ENCODE data around the gene SLC30A2.

Gene SLC30A2

DNA sequence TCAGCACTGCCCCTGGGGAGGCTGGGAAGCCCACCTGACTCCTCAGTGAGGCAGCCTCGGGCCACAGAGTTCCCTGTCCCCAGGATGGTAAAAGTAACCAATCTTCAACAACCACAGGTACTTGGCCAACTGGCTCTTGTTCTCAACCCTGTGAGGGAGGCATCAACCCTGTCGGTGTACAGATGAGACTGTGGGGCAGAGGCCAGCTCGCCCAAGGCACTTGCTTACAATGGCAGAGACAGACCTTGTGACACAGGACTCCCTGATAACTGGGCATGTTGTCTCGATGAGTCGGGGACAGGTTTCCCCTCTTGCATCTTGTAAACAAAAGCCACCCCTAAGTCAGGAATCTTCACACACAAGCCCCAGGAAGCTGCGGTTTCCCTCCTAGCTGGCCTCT, 8.0 kb downstream of the SLC30A2 start:
- no peak for DNase-seq

DNA sequence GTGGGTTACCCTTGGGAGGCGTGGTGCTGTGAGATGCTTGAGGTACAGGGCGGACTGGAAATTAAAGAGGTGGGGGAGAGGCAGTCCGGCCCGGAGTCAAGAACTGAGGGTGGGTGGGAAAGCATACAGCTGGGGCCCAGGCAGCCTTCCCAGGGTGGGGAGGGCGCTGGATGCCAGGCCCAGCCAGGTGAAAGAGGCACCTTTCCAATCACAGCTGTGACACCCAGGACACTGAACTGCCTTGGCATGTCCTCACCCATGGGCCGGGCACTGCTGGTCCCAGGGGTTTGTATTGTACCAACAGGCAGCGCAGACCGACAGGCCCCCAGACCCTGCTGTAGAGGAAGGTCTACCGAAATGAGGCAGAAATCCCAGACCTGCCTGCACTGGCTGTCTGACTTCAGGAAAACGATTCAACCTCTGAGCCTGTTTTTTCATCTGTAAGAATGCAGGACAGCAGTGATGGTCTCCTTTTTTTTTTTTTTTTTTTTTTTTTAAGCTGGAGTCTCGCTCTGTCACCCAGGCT, 9.1 kb downstream of the SLC30A2 start:
- no peak for DNase-seq

DNA sequence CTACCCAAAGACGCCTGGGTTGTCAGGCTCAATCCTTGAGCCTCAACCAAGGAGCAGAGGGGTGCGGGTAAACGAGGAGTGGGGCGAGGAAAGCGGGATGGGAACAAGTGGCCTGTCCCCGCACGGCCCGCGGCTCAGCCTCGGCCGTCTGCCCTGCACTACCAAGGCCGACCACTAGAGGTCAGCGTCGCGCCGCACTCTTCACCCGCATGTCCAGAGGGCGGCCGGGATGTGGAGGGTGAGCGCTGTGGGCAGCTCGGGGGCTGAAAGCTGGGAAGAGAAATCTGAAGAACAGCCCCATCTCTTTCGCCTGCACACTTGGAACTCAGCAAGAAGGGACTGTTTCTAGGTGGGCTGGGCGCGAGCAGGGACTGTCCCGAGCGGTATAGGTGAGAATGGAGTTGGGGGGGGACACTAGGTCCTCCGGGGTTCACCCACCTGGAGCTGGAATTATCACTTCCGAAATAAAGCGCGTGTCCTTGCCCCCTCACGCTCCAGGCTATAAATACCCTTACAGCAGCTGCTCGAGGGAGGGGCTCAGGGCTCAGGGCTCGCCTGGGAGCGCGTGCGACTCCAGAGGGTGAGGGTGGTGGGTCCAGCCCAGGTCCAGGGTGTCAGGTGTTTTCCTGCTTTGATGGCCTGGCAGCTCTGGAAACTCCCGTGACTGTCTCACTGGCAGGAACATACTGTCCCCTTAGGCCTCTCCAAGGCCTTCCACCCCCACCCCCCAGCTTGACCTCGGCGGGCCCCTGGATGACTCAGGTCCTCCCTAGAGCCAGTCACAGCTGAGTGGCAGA, 9.8 kb downstream of the SLC30A2 start:
- peak; percentile 85 for DNase-seq

DNA sequence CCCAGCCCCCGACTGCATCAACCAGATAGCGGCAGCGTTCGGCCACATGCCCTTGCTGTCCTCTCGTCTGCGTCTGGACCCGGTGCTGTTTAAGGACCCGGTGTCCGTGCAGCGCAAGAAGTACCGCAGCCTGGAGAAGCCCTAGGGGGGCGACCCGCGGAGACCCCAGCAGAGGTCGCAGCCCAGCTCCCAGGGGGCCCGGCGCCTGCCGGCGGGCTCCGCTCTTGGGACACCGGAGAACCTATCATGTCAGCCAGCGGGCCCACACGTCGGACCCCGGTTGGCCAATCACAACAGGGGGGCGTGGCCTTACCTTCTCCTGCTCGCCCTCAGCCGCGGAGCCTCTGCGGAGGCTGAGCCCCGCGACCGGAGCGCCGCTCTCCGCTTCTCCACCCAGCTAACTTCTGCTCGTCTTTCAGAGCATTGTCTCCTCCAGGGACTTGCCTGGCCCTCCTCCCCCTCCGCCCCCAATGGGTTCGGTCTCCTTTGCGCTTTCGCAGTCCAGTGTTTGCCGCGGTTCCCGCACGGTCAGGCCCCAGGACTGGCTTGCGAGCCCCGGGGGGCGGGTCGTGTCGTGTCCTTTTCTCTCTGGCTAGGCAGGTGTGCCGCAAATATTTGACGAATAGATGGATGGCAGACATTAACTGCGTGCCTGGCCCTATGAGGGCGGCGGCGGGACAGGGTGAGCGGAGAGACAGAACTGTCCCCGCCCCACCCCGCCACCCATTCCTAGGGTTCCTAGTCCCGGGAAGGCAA, 10.5 kb downstream of the SLC30A2 start:
- peak; percentile 89 for DNase-seq

DNA sequence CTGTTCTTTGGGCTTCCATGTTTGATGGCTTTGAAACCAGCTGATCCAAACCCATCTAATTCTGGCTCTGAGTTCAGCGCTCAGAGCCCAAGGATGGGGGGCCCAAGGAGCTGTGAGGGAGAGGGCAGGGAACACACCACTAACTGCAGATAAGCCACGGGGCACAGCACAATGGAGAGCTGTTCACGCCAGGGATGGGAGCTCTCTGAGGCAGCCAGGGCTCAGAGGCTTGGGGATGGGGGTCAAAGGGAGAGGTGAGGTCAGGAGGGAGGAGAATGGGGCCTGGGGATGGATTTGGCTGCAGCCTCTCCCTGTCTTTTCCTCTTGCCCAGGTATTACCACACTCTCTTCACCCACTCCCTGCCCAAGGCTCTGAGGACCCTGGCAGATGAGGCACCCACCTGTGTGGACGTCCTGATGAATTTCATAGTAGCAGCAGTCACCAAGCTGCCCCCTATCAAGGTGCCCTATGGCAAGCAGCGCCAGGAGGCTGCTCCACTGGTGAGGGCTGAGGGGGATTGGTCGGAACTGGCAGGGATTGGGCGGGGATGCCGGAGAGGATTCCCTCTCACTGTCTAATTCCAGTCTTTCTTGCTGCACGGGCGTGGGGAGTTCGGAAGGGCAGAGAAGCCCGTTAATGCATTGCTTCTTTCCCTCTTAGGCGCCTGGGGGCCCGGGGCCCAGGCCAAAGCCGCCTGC, 11.3 kb downstream of the SLC30A2 start:
- no peak for DNase-seq

DNA sequence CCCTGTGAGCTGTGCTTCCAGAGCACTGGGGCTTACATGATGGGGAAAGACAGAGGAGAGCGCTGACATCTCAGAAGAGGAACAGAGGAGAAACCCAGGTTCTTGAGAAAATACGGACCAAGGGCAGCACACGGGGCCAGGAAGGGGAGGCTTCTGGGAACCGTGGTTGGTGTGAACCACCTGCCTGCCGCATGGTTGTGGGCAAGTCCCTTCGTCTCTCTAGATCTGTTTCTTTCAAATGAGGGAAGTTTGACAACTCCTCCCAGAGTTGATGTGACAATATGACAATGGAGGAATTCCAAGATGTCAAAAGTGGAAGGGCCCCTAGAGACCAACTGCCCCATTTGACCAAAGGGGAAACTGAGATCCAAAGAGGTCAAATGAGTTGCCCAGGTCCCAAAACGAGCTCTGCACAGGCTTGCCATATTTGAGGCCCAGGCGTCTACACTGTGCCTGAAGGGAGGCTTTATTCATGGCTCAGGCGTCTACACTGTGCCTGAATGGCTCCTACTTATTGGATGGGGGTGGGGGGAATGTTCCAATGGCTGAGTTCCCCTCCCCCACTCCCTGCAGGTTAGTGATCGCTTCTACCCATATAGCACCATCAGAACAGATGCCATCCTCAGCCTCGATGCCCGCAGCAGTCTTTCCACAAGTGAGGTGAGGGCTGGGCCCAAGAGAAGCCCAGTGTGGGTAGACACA, 13.1 kb downstream of the SLC30A2 start:
- DNase-seq, result no peak

DNA sequence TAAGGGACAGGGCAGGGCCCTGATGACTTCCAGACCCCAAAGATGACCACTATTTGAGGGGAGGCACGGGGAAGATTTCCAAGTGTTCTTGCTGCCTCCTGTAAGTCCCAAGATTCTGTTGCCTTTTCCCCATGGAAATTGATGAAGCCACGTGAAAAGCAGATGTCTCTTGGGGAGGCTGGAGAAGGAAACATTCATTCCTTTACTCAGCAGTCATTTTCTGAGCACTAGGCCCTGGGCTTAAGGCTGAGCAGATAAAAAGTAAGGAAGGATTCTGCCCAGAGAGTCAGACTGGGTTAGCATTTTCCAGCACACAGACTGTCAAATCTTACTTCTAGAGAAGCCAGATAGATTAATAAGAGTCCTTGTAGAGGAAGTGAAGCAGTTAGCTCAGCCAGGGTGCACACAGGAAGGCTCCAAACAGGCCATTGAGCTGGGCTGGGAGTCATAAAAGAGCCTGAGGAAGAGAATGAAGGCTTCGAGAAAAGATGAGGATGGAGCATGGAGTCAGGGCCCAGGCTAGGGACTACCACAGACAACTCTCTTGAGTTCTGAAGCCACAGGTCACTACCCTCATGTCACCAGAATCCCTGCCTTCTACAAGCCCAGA, 14.2 kb downstream of the SLC30A2 start:
- no peak for DNase-seq

DNA sequence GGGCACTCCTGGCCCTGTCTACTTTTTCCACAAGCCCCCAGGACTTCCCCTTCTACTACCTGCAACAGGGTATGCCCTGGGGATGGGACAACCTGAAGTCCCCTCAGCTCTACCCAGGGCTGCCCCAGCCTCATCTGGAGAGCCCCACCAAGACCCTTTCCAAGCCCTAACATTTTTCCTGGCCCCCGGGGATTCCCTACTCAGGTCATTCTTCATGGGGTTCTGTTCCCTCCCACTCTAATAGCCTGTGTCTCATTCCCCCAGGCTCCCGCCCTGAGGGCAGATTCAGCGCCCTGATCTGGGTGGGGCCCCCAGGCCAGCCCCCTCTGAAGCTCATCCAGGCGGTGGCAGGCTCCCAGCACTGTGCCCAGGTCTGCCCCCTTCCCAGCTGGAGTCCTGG, 14.7 kb downstream of the SLC30A2 start:
- DNase-seq, result no peak

DNA sequence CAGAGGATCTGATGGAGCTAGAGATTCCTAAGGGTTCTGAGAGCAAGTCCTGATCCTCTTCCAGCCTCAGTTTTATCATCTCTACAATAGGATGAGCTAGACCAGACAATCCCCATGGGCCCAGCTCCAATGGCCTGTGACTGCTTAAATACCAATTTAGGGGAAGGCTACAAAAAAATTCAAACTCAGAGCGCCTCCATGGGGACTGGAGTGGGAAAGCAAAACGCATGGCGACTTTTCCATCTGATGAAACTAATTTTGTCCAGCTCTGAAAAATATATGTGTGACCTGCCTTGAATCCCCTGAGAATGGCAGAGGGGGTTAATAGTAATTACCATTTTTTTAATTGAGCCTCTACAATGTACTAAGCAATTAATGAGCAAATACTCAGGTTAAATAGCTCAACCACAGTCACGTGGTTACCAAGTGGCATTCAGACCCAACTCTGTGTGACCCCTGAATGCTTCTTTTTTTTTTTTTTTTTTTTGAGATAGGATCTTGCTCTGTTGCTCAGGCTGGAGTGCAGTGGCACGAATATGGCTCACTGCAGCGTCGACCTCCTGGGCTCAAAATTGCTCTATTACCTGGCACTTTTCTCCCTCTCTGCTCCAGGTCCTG, 15.9 kb downstream of the SLC30A2 start:
- DNase-seq, result no peak

DNA sequence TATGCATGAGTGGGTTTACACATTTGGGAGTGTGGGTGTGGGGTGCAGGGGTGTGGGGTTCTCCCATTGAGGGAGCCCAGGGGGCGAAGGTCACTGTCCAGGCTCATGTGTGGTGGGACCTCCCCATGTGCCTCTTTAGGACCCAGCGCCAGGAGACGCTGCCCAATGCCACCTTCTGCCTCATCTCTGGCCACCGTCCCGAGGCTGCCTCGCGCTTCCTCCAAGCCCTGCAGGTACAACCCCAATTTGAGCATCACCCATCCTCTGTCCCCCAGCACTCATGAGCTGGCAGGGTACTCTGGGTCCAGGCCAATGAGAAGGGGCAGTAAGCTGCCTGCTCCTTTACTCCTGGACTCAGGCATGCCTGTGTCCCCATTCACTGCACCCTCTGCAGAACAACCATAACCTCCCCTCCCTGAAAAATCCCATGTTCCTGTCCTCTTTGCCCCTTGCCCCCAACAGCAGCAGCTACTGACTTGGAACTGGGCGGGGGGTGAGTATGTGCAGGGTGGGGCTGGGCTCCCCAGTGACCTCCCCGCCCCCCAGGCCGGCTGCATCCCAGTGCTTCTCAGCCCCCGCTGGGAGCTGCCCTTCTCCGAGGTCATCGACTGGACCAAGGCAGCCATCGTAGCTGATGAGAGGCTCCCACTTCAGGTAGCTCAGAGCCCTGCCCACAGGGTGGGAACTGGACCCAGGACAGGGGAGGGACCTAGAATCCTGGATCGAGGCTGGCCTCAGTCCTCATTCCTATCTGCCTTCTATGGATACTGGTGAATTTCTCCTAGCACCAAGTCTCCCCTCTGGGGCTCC, 16.7 kb downstream of the SLC30A2 start:
- no peak for DNase-seq

DNA sequence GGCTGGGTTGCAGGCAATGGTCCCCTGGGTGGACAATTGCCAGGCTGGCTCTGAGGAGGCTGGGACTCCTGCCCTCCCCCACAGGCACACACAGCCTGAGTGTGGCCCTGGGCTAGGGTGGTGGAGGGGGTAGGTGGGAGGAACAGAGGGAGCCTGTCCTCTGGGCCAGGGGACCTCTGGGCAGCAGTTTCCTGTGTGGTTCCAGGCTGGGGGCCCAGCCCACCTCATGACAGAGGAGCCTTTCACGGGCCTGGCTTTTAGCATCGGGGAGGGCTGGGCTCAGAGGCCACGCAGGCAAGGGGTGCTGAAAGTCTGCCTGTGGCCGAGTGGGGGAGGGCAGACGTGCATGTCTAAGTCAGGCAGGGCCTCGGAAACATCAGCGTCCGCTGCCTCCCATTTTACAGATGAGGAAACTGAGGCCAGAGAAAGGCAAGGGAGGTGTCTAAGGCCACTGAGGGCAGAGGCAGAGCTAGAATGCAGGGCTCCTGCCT, 17.4 kb downstream of the SLC30A2 start:
- no peak for DNase-seq

DNA sequence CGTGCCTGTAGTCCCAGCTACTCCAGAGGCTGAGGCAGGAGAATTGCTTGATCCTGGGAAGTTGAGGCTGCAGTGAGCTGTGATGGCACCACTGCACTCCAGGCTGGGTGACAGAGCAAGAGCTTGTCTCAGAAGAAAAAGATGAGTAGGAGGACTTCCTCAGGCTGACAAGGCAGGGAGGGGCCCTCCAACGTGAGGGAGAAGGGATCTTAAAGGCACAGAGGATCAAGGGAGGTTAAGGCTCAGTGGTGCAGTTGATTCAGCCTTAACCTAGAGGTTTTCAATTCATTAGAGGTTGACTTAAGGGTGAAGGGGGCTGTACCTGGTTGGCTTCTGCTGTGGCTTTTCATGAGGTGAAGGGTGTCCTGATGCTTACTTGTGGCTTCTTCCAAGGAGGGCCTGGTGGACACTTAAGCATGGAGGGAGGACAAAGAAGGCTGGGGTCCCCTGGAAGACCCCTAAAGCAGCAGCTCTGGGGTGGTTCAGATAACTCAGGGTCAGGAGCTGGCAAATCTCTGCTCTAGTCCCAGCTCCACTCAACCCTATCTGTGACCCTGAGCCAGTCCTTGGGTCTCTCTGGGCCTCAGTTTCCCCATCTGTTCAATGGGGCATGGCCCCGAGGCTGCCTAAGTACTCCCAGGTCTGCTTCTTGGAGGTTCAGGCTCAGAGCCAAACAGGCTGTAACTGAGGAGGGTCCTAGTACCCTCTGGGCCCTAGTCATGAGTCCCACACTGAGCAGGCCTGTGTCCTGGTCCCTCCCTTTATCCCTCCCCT, 18.0 kb downstream of the SLC30A2 start:
- no peak for DNase-seq

DNA sequence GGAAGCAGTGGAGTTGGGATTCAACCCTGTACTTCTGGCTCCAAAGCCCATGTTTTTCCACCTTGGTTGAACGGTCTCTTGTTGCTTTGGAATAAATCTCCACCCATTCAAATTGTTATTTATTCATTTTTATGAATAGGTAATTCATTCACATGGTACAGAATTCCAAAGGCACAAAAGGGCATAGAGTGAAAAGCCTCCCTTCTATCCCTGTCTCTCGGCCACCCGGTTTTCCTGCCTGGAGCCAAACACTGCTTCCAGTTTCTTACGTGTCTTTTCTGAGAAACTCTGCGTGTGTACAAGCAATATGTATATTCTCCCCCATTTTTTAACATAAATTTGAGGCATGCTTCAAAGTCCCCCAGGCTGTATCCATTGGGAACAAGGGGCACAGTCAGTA, 20.4 kb downstream of the SLC30A2 start:
- DNase-seq, result no peak

DNA sequence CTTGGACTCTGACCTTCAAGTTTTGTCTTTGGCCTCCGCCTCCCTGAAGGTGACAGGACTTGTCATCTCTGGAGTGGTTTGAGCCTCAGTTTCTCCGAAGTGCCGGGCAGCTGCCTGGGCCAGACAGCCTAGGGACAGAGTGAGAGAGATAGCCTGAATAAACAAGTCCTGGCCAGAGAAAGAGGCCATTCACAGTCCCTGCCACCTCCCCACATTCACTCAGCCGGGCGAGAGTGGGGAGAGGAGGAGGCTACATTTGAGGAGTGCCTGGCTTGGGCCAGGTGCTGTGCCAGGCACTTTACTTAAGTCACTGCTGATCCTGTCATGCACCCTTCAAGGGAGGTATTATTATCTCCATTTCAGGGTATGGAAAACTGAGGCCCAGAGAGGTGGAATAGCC, 20.9 kb downstream of the SLC30A2 start:
- DNase-seq, result no peak

DNA sequence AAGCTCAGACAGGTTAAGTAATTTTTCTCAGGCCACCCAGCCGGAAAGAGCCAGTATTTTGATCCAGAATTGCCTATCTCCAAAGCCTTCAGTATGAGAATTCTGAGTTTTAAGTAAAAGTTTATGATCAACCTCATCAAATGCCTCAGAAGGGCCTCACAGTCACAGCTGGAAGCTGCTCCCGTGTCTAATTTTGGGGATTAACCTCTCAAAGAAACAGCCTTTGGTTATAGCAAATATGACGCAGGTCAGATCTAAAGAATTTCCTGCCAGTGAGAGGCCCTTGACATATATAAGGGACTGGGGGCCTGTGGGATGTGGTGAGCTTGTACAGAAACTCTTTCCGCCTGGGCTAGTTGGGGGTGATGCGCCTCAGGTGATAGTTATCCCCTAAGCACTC, 22.1 kb downstream of the SLC30A2 start:
- no peak for DNase-seq

DNA sequence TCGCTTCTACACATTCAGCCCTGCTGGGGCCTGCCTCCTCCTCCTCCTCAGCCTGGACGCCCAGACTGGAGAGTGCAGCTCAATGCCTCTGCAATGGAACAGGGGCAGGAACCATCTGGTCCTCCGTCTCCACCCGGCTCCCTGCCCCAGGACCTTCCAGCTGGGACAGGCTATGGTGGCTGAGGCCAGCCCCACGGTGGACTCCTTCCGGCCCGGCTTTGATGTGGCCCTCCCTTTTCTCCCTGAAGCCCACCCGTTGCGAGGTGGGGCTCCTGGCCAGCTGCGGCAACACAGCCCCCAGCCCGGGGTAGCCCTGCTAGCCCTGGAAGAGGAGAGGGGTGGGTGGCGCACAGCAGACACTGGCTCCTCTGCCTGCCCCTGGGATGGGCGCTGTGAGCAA, 22.9 kb downstream of the SLC30A2 start:
- DNase-seq, result no peak

DNA sequence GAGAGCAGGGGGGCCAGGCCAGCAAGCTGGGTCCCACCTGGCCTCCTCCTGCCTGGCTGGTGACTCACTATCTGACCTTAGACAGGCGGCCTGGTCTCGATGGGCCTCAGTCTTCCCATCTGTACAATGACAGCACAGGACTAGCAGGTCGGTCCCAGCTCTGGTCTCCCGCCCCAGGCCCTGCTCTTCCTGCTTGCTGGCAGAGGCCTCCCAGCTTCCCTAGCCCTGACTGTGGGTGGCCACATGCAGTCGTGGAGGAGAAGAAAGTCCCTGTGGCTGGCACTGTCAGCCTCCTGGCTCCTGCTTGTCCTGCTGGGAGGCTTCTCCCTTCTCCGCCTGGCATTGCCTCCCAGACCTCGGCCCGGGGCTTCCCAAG, 23.5 kb downstream of the SLC30A2 start:
- no peak for DNase-seq

DNA sequence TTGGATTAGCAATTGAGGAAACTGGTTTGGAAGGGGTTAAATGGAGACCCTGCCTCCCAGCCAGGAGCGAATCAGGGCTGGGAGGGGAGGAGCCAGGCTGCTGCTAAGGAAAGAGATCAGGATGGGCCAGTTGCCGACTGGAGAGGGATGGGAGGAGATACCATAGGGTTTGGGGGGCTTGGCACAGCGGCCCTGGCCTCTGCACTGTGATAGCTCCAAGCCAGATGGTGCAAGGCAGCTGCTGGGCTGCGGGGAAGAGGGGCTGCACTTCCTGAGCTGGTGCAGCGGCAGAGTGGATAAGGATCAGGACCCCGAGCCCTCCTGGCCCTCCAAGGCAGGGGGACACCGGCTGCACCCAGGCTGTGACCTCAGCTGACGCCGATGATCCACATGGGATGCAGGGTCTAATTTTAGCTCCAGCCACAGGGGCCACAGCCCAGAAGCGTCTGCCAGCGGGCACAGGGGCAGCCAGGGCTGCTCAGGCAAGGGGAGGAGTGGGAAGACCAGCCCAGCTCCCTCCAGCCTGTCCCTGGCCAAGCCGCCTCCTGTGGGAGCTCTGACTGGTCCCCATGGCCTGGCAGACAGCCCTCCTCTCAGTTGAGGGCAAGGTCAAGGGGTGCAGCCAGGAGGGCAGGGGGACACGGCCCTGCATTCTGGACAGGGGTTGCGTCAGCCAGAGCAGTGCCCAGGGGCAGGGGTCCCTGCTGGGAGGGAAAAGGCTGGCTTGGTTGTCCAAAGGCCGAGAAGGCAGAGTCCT, 24.1 kb downstream of the SLC30A2 start, which contains the start of gene EXTL1:
Gene EXTL1 (plus strand): TSS at position 129 of the 757 bp plus-strand sequence. CDS start 872 bp downstream, outside the sequence.
- no peak for DNase-seq

DNA sequence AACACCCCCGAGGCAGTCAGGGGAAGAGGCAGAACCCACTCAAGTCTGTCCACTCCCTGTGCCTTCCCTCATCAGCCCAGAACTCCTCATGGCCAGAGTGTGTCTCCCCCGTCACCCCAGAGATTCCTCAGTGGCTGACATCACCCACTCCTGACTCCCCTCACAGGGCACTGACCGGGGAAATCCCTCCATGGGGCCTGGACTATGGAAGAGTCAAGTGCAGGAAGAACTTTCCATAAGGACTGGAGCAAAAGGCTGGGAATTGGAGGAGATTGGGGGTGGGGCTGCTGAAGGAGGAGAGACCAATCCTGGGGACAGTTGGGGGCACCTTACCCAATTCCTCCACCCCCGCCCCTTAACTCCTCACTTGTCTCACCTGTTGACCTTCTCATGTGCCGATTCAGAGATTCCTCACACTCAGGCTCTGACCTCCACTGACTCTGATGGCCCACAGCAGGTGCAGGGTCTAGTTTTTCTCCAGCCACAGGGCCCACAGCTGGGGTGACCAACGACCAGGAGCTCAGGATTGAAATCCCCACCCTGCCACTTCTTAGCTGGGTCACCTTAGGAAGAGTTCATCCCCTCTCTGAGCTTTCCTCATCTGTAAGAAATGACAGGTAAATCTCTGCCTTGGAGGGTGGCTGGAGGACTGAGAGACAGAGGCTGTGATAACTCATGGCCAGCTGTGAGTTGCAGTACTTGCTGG, 24.8 kb downstream of the SLC30A2 start:
- DNase-seq, result no peak
